ENCODE results near the gene BIRC7. TPM values are rescaled to one million over a fixed set of nuclear protein-coding genes. Genes with fewer than 3 reads are reported as not detected.

BIRC7 gene
- polyA plus RNA-seq, 3 donors from 2014 or later = not detected

- DNase-seq = no peak
- peaks cover 0 to 4% of the 10 kb centered on the region in 2 donors for H3K4me1 Mint-ChIP-seq
- H3K4me3 Mint-ChIP-seq = no peak overlapping the region
- H3K36me3 Mint-ChIP-seq = no peaks in the 10 kb centered on the region
- no peak overlapping the region for H3K27ac Mint-ChIP-seq
- H3K9me3 Mint-ChIP-seq = no peaks in the 10 kb centered on the region
- H3K27me3 Mint-ChIP-seq (ENCODE audit: low read depth in 3 of 3) = peaks cover 0 to 8% (median 2%) of the 10 kb centered on the region in 3 donors
These were observed 27.1 kb downstream of the BIRC7 start for GRCh38 chr20:63262836-63263235.

- peaks cover 0 to 4% of the 10 kb centered on the region in 2 donors for H3K4me1 Mint-ChIP-seq
- H3K9me3 Mint-ChIP-seq = no peaks in the 10 kb centered on the region
- no peak for DNase-seq
- no peak overlapping the region for H3K27ac Mint-ChIP-seq
- H3K4me3 Mint-ChIP-seq = no peak overlapping the region
- peaks cover 0 to 11% (median 2%) of the 10 kb centered on the region in 3 donors for H3K27me3 Mint-ChIP-seq (ENCODE audit: low read depth in 3 of 3)
- H3K36me3 Mint-ChIP-seq = no peaks in the 10 kb centered on the region
These were observed 28.3 kb downstream of the BIRC7 start for GRCh38 chr20:63264000-63264399.

- Mint-ChIP-seq H3K36me3 (no peaks in the 10 kb centered on the region), H3K4me1 (peaks cover 0 to 4% of the 10 kb centered on the region in 2 donors), H3K27ac (no peak overlapping the region), H3K4me3 (no peak overlapping the region), H3K9me3 (no peaks in the 10 kb centered on the region), H3K27me3 (ENCODE audit: low read depth in 3 of 3) (peaks cover 0 to 11% (median 2%) of the 10 kb centered on the region in 3 donors)
- DNase-seq = no peak
These were observed 28.8 kb downstream of the BIRC7 start for GRCh38 chr20:63264519-63264918.

- Mint-ChIP-seq H3K36me3 (no peaks in the 10 kb centered on the region), H3K4me1 (peaks cover 0 to 7% of the 10 kb centered on the region in 2 donors), H3K9me3 (peaks cover 0 to 2% (median 0%) of the 10 kb centered on the region in 6 donors), H3K27me3 (ENCODE audit: low read depth in 3 of 3) (peaks cover 0 to 11% (median 2%) of the 10 kb centered on the region in 3 donors), H3K27ac (no peak overlapping the region), H3K4me3 (no peak overlapping the region)
- no peak for DNase-seq
These were observed 30.3 kb downstream of the BIRC7 start for GRCh38 chr20:63265891-63266515.

- Mint-ChIP-seq H3K36me3 (no peaks in the 10 kb centered on the region), H3K4me3 (no peak overlapping the region), H3K4me1 (peaks cover 7 to 9% of the 10 kb centered on the region in 2 donors), H3K27me3 (ENCODE audit: low read depth in 3 of 3) (peaks cover 0 to 11% (median 2%) of the 10 kb centered on the region in 3 donors), H3K9me3 (peaks cover 0 to 2% (median 0%) of the 10 kb centered on the region in 6 donors), H3K27ac (no peak overlapping the region)
- DNase-seq = no peak
These were observed 32.0 kb downstream of the BIRC7 start for GRCh38 chr20:63267691-63268090.

GRCh38 chr20:63268256-63268655, 32.6 kb downstream of the BIRC7 start:
- DNase-seq = no peak
- Mint-ChIP-seq H3K4me3 (no peak overlapping the region), H3K9me3 (peaks cover 0 to 2% (median 0%) of the 10 kb centered on the region in 6 donors), H3K27ac (no peak overlapping the region), H3K4me1 (peaks cover 8 to 10% of the 10 kb centered on the region in 2 donors), H3K27me3 (ENCODE audit: low read depth in 3 of 3) (peaks cover 0 to 11% (median 2%) of the 10 kb centered on the region in 3 donors), H3K36me3 (no peaks in the 10 kb centered on the region)

GRCh38 chr20:63268671-63269439, 33.1 kb downstream of the BIRC7 start:
- H3K9me3 Mint-ChIP-seq = peaks cover 0 to 2% (median 0%) of the 10 kb centered on the region in 6 donors
- H3K36me3 Mint-ChIP-seq = no peaks in the 10 kb centered on the region
- H3K4me3 Mint-ChIP-seq = no peak overlapping the region
- no peak overlapping the region for H3K27ac Mint-ChIP-seq
- H3K4me1 Mint-ChIP-seq = peaks cover 14 to 16% of the 10 kb centered on the region in 2 donors
- no peak for DNase-seq
- H3K27me3 Mint-ChIP-seq (ENCODE audit: low read depth in 3 of 3) = peaks cover 0 to 11% (median 4%) of the 10 kb centered on the region in 3 donors

- Mint-ChIP-seq H3K4me3 (no peak overlapping the region), H3K27ac (no peak overlapping the region), H3K9me3 (peaks cover 0 to 2% (median 0%) of the 10 kb centered on the region in 6 donors), H3K36me3 (no peaks in the 10 kb centered on the region), H3K27me3 (ENCODE audit: low read depth in 3 of 3) (peaks cover 2 to 7% (median 4%) of the 10 kb centered on the region in 3 donors), H3K4me1 (peaks cover 22 to 23% of the 10 kb centered on the region in 2 donors)
- no peak for DNase-seq
These were observed 34.0 kb downstream of the BIRC7 start for GRCh38 chr20:63269724-63270123.

- Mint-ChIP-seq H3K27ac (peak overlapping the region in 2 of 6 donors; percentile 7 to 12), H3K4me1 (peaks cover 30% of the 10 kb centered on the region in 2 donors), H3K36me3 (no peaks in the 10 kb centered on the region), H3K9me3 (peaks cover 0 to 2% (median 0%) of the 10 kb centered on the region in 6 donors), H3K27me3 (ENCODE audit: low read depth in 3 of 3) (peaks cover 2 to 7% (median 2%) of the 10 kb centered on the region in 3 donors), H3K4me3 (peak overlapping the region in 4 of 5 donors; percentile 52 to 85 (median 80))
- no peak for DNase-seq
These were observed 35.1 kb downstream of the BIRC7 start for GRCh38 chr20:63270606-63271325.

- Mint-ChIP-seq H3K27me3 (ENCODE audit: low read depth in 3 of 3) (peaks cover 2 to 6% (median 2%) of the 10 kb centered on the region in 3 donors), H3K4me1 (peaks cover 30 to 32% of the 10 kb centered on the region in 2 donors), H3K4me3 (peak within 1 kb of the TSS; percentile 81 to 91 (median 89)), H3K9me3 (peaks cover 0 to 2% (median 0%) of the 10 kb centered on the region in 6 donors), H3K36me3 (peaks cover 0 to 2% (median 0%) of the 10 kb centered on the region in 3 donors), H3K27ac (peak within 1 kb of the TSS; percentile 77 to 92 (median 86))
- peak; percentile 86 to 89 (median 88) for DNase-seq
These were observed 36.7 kb downstream of the BIRC7 start, which contains the start of gene ARFGAP1 for GRCh38 chr20:63272105-63273058. ARFGAP1 (plus strand) TSS chr20:63272813; CDS start chr20:63275581, 2,768 bp downstream.

GRCh38 chr20:63273059-63273579, 37.4 kb downstream of the BIRC7 start:
- Mint-ChIP-seq H3K4me1 (peaks cover 30 to 32% of the 10 kb centered on the region in 2 donors), H3K27me3 (ENCODE audit: low read depth in 3 of 3) (peaks cover 2% of the 10 kb centered on the region in 3 donors), H3K9me3 (peaks cover 0 to 2% (median 0%) of the 10 kb centered on the region in 6 donors), H3K4me3 (peak overlapping the region; percentile 79 to 91 (median 89)), H3K36me3 (peaks cover 0 to 3% (median 0%) of the 10 kb centered on the region in 3 donors), H3K27ac (peak overlapping the region; percentile 62 to 92 (median 86))
- no peak for DNase-seq

GRCh38 chr20:63273635-63274380, 38.1 kb downstream of the BIRC7 start:
- peaks cover 0 to 2% (median 0%) of the 10 kb centered on the region in 6 donors for H3K9me3 Mint-ChIP-seq
- peaks cover 30 to 32% of the 10 kb centered on the region in 2 donors for H3K4me1 Mint-ChIP-seq
- no peak for DNase-seq
- H3K4me3 Mint-ChIP-seq = peak overlapping the region; percentile 79 to 91 (median 89)
- peaks cover 2% of the 10 kb centered on the region in 3 donors for H3K27me3 Mint-ChIP-seq (ENCODE audit: low read depth in 3 of 3)
- H3K27ac Mint-ChIP-seq = peak overlapping the region; percentile 62 to 92 (median 86)
- peaks cover 0 to 4% (median 3%) of the 10 kb centered on the region in 3 donors for H3K36me3 Mint-ChIP-seq

Measured in immature natural killer cell (primary cell).